HepG2 (cell line): Measurements from ENCODE around the gene NIP7. TPM values are rescaled to one million over a fixed set of nuclear protein-coding genes. Genes with fewer than 3 reads are reported as not detected.

Source experiments
- ATAD3A ChIP-seq: sonication (generic); formaldehyde crosslinking; IDR thresholded peaks from 2 replicates; pipeline ENCODE4 v1.4.0; 2020; ENCODE audit warnings: missing genetic modification reagents
- ATM ChIP-seq: fragments of 450-650 bp; IDR thresholded peaks from 2 replicates; pipeline ENCODE4 v1.7.1; 2017; ENCODE audit warnings: mild to moderate bottlenecking, borderline replicate concordance
- HOXA3 ChIP-seq: sonication (generic); formaldehyde crosslinking; IDR thresholded peaks from 2 replicates; pipeline ENCODE4 v1.5.0; 2020; ENCODE audit warnings: missing genetic modification reagents
- JUNB ChIP-seq: sonication (generic); formaldehyde crosslinking; IDR thresholded peaks from 2 replicates; pipeline ENCODE4 v1.8.0; 2022; ENCODE audit warnings: missing genetic modification reagents, mild to moderate bottlenecking, borderline replicate concordance
- NFIB ChIP-seq: sonication (generic); formaldehyde crosslinking; IDR thresholded peaks from 2 replicates; pipeline ENCODE4 v1.9.0; 2021; ENCODE audit warnings: missing genetic modification reagents, mild to moderate bottlenecking, borderline replicate concordance
- RARA ChIP-seq: IDR thresholded peaks from 2 replicates; pipeline ENCODE4 v1.6.1; 2016; ENCODE audit warnings: missing genetic modification reagents, missing compliant biosample characterization
- RXRB ChIP-seq: IDR thresholded peaks from 2 replicates; pipeline ENCODE4 v1.6.1; 2016; ENCODE audit warnings: borderline replicate concordance, missing genetic modification reagents, missing compliant biosample characterization
- SMARCC2 ChIP-seq: fragments of 450-650 bp; IDR thresholded peaks from 2 replicates; pipeline ENCODE4 v1.6.1; 2017; ENCODE audit warnings: antibody characterized with exemption, mild to moderate bottlenecking
- SMC3 ChIP-seq: IDR thresholded peaks from 2 replicates; pipeline ENCODE4 v1.6.1; 2011; ENCODE audit warnings: low read length, improper control_type of control experiment
- ZFYVE20 ChIP-seq: sonication (generic); formaldehyde crosslinking; IDR thresholded peaks from 2 replicates; pipeline ENCODE4 v1.8.0; 2023; ENCODE audit warnings: low read depth, mild to moderate bottlenecking, moderate library complexity, missing genetic modification reagents, borderline replicate concordance
- ZNF326 ChIP-seq: sonication (generic); formaldehyde crosslinking; IDR thresholded peaks from 2 replicates; pipeline ENCODE4 v1.4.0; 2020; ENCODE audit warnings: missing genetic modification reagents, borderline replicate concordance
- ZNF670 ChIP-seq: sonication (generic); formaldehyde crosslinking; IDR thresholded peaks from 2 replicates; pipeline ENCODE4 v1.8.0; 2022; ENCODE audit warnings: mild to moderate bottlenecking, missing genetic modification reagents, borderline replicate concordance
- ZNF720 ChIP-seq: sonication (generic); formaldehyde crosslinking; IDR thresholded peaks from 2 replicates; pipeline ENCODE4 v1.4.0; 2020; ENCODE audit warnings: missing genetic modification reagents
- ZNF724P ChIP-seq: sonication (generic); formaldehyde crosslinking; IDR thresholded peaks from 2 replicates; pipeline ENCODE4 v1.8.0; 2022; ENCODE audit warnings: missing genetic modification reagents, borderline replicate concordance
- ZNF792 ChIP-seq: IDR thresholded peaks from 2 replicates; pipeline ENCODE4 v1.6.1; 2016
- ZSCAN31 ChIP-seq: sonication (generic); formaldehyde crosslinking; IDR thresholded peaks from 2 replicates; pipeline ENCODE4 v1.5.0; 2020; ENCODE audit warnings: low read depth, mild to moderate bottlenecking, missing genetic modification reagents
- polyA plus RNA-seq, 8 experiments: library from polyadenylated mRNA; depleted of rRNA in 3 of 8; stranded (reverse) in 7 of 8; unstranded in 1 of 8; fragments of >200 nt; fragmentation: Illumina TruSeq in 4 of 8; extraction: Trizol in 4 of 8; gene quantifications; 2 replicates each; pipeline versions ENCODE4 v1.2.1 to v1.2.3, GENCODE V29; 2011 to 2016; ENCODE audit warnings: low read depth in 4 of 8, missing spikeins in 1 of 8, mixed read lengths in 1 of 8; ENCODE audit not compliant: insufficient read depth in 1 of 8
- total RNA-seq, 5 experiments: library from RNA; depleted of rRNA; stranded (reverse); fragments of >200 nt; fragmentation: Illumina TruSeq; extraction: Trizol; gene quantifications; 2 replicates each; pipeline ENCODE4 v1.2.3, GENCODE V29; 2016; ENCODE audit warnings: low read depth in 1 of 5
- TF ChIP-seq, protein P1 (sequence below): sonication (generic); formaldehyde crosslinking; IDR thresholded peaks from 2 replicates; pipeline ENCODE4 v1.4.0; 2020; ENCODE audit warnings: missing genetic modification reagents
- TF ChIP-seq, protein P2 (sequence below): sonication (generic); formaldehyde crosslinking; IDR thresholded peaks from 2 replicates; pipeline ENCODE4 v1.8.1; 2023; ENCODE audit warnings: mild to moderate bottlenecking, missing genetic modification reagents
- TF ChIP-seq, protein P3 (sequence below): sonication (generic); formaldehyde crosslinking; IDR thresholded peaks from 2 replicates; pipeline ENCODE4 v1.9.0; 2021; ENCODE audit warnings: mild to moderate bottlenecking, missing genetic modification reagents

The NIP7 gene
- total and polyA plus RNA-seq, 2 of the 13 experiments (the other 11 are each of a cell fraction or from before 2014, with no cell fraction given): 15.3 to 114 TPM

DNA sequence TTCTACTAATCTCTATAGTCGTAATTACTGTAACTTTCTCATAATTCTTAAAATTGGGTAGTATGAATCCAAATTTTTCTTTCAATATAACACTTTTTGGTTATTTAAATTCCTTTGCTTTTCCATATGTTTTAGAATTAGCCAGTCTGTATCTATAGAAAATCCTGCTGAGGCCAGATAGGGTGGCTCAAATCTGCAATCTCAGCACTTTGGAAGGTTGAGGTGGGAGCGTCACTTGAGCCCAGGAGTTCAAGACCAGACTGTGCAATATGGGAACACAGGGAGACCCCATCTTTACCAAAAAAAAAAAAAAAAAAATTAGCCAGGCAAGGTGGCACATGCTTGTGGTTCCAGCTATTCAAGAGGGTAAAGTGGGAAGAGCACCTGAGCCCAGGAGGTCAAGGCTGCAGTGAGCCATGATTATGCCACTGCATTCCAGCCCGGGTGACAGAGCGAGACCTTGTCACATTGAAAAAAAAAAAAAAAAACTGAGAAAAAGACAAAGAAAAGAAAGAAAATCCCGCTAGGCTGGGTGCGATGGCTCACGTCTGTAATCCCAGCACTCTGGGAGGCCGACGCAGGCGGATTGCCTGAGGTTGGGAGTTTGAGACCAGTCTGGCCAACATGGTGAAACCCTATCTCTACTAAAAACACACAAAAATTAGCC, 37.0 kb downstream of the NIP7 start (continued):
- TF ChIP-seq, protein P1, sequence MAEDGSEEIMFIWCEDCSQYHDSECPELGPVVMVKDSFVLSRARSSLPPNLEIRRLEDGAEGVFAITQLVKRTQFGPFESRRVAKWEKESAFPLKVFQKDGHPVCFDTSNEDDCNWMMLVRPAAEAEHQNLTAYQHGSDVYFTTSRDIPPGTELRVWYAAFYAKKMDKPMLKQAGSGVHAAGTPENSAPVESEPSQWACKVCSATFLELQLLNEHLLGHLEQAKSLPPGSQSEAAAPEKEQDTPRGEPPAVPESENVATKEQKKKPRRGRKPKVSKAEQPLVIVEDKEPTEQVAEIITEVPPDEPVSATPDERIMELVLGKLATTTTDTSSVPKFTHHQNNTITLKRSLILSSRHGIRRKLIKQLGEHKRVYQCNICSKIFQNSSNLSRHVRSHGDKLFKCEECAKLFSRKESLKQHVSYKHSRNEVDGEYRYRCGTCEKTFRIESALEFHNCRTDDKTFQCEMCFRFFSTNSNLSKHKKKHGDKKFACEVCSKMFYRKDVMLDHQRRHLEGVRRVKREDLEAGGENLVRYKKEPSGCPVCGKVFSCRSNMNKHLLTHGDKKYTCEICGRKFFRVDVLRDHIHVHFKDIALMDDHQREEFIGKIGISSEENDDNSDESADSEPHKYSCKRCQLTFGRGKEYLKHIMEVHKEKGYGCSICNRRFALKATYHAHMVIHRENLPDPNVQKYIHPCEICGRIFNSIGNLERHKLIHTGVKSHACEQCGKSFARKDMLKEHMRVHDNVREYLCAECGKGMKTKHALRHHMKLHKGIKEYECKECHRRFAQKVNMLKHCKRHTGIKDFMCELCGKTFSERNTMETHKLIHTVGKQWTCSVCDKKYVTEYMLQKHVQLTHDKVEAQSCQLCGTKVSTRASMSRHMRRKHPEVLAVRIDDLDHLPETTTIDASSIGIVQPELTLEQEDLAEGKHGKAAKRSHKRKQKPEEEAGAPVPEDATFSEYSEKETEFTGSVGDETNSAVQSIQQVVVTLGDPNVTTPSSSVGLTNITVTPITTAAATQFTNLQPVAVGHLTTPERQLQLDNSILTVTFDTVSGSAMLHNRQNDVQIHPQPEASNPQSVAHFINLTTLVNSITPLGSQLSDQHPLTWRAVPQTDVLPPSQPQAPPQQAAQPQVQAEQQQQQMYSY: no peak
- TF ChIP-seq RXRB (no peak), ZFYVE20 (CRISPR knock-in tag) (no peak), NFIB (CRISPR knock-in tag) (no peak), HOXA3 (CRISPR knock-in tag) (peak; percentile 53; the same call in 1 of the 2 replicates), ZNF724P (CRISPR knock-in tag) (no peak), RARA (CRISPR knock-in tag) (peak; percentile 70), JUNB (CRISPR knock-in tag) (0 out of 2 replicates have a peak, but pooled peaks have one; percentile 42), ZNF792 (CRISPR knock-in tag) (no peak), SMC3 (no peak), ZNF670 (CRISPR knock-in tag) (peak; percentile 29; the same call in 1 of the 2 replicates), ATM (no peak), ZSCAN31 (CRISPR knock-in tag) (no peak), SMARCC2 (no peak), ZNF720 (CRISPR knock-in tag) (no peak), ATAD3A (CRISPR knock-in tag) (no peak), ZNF326 (CRISPR knock-in tag) (no peak)
- TF ChIP-seq, protein P2, sequence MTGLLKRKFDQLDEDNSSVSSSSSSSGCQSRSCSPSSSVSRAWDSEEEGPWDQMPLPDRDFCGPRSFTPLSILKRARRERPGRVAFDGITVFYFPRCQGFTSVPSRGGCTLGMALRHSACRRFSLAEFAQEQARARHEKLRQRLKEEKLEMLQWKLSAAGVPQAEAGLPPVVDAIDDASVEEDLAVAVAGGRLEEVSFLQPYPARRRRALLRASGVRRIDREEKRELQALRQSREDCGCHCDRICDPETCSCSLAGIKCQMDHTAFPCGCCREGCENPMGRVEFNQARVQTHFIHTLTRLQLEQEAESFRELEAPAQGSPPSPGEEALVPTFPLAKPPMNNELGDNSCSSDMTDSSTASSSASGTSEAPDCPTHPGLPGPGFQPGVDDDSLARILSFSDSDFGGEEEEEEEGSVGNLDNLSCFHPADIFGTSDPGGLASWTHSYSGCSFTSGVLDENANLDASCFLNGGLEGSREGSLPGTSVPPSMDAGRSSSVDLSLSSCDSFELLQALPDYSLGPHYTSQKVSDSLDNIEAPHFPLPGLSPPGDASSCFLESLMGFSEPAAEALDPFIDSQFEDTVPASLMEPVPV (CRISPR knock-in tag): no peak
- TF ChIP-seq, protein P3, sequence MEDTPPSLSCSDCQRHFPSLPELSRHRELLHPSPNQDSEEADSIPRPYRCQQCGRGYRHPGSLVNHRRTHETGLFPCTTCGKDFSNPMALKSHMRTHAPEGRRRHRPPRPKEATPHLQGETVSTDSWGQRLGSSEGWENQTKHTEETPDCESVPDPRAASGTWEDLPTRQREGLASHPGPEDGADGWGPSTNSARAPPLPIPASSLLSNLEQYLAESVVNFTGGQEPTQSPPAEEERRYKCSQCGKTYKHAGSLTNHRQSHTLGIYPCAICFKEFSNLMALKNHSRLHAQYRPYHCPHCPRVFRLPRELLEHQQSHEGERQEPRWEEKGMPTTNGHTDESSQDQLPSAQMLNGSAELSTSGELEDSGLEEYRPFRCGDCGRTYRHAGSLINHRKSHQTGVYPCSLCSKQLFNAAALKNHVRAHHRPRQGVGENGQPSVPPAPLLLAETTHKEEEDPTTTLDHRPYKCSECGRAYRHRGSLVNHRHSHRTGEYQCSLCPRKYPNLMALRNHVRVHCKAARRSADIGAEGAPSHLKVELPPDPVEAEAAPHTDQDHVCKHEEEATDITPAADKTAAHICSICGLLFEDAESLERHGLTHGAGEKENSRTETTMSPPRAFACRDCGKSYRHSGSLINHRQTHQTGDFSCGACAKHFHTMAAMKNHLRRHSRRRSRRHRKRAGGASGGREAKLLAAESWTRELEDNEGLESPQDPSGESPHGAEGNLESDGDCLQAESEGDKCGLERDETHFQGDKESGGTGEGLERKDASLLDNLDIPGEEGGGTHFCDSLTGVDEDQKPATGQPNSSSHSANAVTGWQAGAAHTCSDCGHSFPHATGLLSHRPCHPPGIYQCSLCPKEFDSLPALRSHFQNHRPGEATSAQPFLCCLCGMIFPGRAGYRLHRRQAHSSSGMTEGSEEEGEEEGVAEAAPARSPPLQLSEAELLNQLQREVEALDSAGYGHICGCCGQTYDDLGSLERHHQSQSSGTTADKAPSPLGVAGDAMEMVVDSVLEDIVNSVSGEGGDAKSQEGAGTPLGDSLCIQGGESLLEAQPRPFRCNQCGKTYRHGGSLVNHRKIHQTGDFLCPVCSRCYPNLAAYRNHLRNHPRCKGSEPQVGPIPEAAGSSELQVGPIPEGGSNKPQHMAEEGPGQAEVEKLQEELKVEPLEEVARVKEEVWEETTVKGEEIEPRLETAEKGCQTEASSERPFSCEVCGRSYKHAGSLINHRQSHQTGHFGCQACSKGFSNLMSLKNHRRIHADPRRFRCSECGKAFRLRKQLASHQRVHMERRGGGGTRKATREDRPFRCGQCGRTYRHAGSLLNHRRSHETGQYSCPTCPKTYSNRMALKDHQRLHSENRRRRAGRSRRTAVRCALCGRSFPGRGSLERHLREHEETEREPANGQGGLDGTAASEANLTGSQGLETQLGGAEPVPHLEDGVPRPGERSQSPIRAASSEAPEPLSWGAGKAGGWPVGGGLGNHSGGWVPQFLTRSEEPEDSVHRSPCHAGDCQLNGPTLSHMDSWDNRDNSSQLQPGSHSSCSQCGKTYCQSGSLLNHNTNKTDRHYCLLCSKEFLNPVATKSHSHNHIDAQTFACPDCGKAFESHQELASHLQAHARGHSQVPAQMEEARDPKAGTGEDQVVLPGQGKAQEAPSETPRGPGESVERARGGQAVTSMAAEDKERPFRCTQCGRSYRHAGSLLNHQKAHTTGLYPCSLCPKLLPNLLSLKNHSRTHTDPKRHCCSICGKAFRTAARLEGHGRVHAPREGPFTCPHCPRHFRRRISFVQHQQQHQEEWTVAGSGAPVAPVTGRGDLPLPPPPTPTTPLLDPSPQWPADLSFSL (CRISPR knock-in tag): no peak
